Measurements from ENCODE around the gene PLEKHA5. TPM values are rescaled to one million over a fixed set of nuclear protein-coding genes. Genes with fewer than 3 reads are reported as not detected.
A peak's percentile ranks its signal among the peaks of the same experiment; 100 is the strongest.

PLEKHA5 gene
- total and polyA plus RNA-seq, 2 experiments from 2014 or later, result 82.8 to 112 TPM

- Histone ChIP-seq H2AFZ (no peak overlapping the region), H3F3A (replicated peaks; ENCODE audit: low read depth) (no peaks in the 10 kb centered on the region), H3K27me3 (ENCODE audit: insufficient read depth) (no peaks in the 10 kb centered on the region), H3K36me3 (ENCODE audit: insufficient read depth) (no peaks in the 10 kb centered on the region), H3K79me2 (replicated peaks; ENCODE audit: insufficient read depth) (peaks cover 93% of the 10 kb centered on the region), H3K4me3 (no peak overlapping the region), H3K27ac (ENCODE audit: low read depth) (peak overlapping the region; percentile 53), H3K9me2 (ENCODE audit: insufficient read depth) (no peaks in the 10 kb centered on the region), H4K20me1 (replicated peaks; ENCODE audit: insufficient read depth) (peaks cover 5% of the 10 kb centered on the region; the same call in 1 of the 2 replicates), H3K4me2 (0 out of 2 replicates have a peak overlapping the region, but pooled peaks have one; percentile 19), H3K4me1 (ENCODE audit: insufficient read depth) (peaks cover 68% of the 10 kb centered on the region)
- Mint-ChIP-seq H3K27ac (peak overlapping the region; percentile 94), H3K36me3 (ENCODE audit: low read depth) (no peaks in the 10 kb centered on the region), H3K9me3 (no peaks in the 10 kb centered on the region), H3K4me3 (no peak overlapping the region), H3K4me1 (peaks cover 76% of the 10 kb centered on the region), H3K27me3 (ENCODE audit: insufficient read depth, low read depth, poor library complexity) (peaks cover 11% of the 10 kb centered on the region)
- ATAC-seq (peak; percentile 16; the same call in 2 of the 3 replicates), DNase-seq (ENCODE audit: low spot score) (peak; percentile 77)
- peak; percentile 62 to 89 for TF ChIP-seq CTCF (conservative IDR thresholded peaks at IDR 0.05; ENCODE audit: low read depth in 2 of 2)
- no peak for TF ChIP-seq EZH2 (IDR thresholded peaks at IDR 0.05; ENCODE audit: low read depth, unreplicated experiment)
Measured at GRCh38 chr12:19186722-19187661, 57.5 kb downstream of the PLEKHA5 start.

GRCh38 chr12:19189522-19189921, 60.0 kb downstream of the PLEKHA5 start:
- H3K4me3 Mint-ChIP-seq, result no peak overlapping the region
- H4K20me1 ChIP-seq (replicated peaks; ENCODE audit: insufficient read depth), result peaks cover 12% of the 10 kb centered on the region; the same call in 1 of the 2 replicates
- H3K4me1 ChIP-seq (ENCODE audit: insufficient read depth), result peaks cover 57% of the 10 kb centered on the region
- H3K4me2 ChIP-seq, result peak overlapping the region; percentile 48
- H3K4me3 ChIP-seq, result no peak overlapping the region
- no peaks in the 10 kb centered on the region for H3K9me3 Mint-ChIP-seq
- ATAC-seq (no peak), DNase-seq (ENCODE audit: low spot score) (no peak)
- no peaks in the 10 kb centered on the region for H3K36me3 Mint-ChIP-seq (ENCODE audit: low read depth)
- peaks cover 93% of the 10 kb centered on the region for H3K79me2 ChIP-seq (replicated peaks; ENCODE audit: insufficient read depth)
- H3K27me3 Mint-ChIP-seq (ENCODE audit: insufficient read depth, low read depth, poor library complexity), result peaks cover 11% of the 10 kb centered on the region
- peak overlapping the region; percentile 82 for H3K27ac Mint-ChIP-seq
- H3K27ac ChIP-seq (ENCODE audit: low read depth), result no peak overlapping the region
- no peaks in the 10 kb centered on the region for H3K27me3 ChIP-seq (ENCODE audit: insufficient read depth)
- H3F3A ChIP-seq (replicated peaks; ENCODE audit: low read depth), result no peaks in the 10 kb centered on the region
- no peaks in the 10 kb centered on the region for H3K9me2 ChIP-seq (ENCODE audit: insufficient read depth)
- H2AFZ ChIP-seq, result no peak overlapping the region
- no peaks in the 10 kb centered on the region for H3K36me3 ChIP-seq (ENCODE audit: insufficient read depth)
- peaks cover 68% of the 10 kb centered on the region for H3K4me1 Mint-ChIP-seq
- no peak for TF ChIP-seq ZNF462 (CRISPR knock-in tag; IDR thresholded peaks at IDR 0.05)
- no peak for TF ChIP-seq ZNF114 (CRISPR knock-in tag; IDR thresholded peaks at IDR 0.05)
- TF ChIP-seq CREB1 (CRISPR knock-in tag; IDR thresholded peaks at IDR 0.05; ENCODE audit: low read depth), result no peak
- no peak for TF ChIP-seq CTCF (conservative IDR thresholded peaks at IDR 0.05; ENCODE audit: low read depth in 2 of 2)

Measured in GM23338 (cell line).